Measurements from ENCODE around the gene PRR5. TPM values are rescaled to one million over a fixed set of nuclear protein-coding genes. Genes with fewer than 3 reads are reported as not detected.

The PRR5 gene
- total RNA-seq, 2 experiments from 2014 or later = 29.0 to 31.6 TPM

- no peaks in the 10 kb centered on the region for H3K27me3 ChIP-seq (ENCODE audit: control insufficient read depth in 1 of 2, insufficient read depth in 2 of 2, low read length in 2 of 2)
- POLR2A ChIA-PET = no interaction called here
- Mint-ChIP-seq H3K27me3 (peaks cover 9% of the 10 kb centered on the region), H3K27ac (no peak overlapping the region), H3K36me3 (ENCODE audit: low read depth) (no peaks in the 10 kb centered on the region), H3K9me3 (peaks cover 6% of the 10 kb centered on the region), H3K4me3 (no peak overlapping the region), H3K4me1 (ENCODE audit: low read depth) (no peaks in the 10 kb centered on the region)
- H3K9me3 ChIP-seq (ENCODE audit: control insufficient read depth in 1 of 2, insufficient read depth in 1 of 2, low read length in 2 of 2) = peaks cover 13 to 19% of the 10 kb centered on the region in 2 experiments
- TF ChIP-seq CTCF (IDR thresholded peaks at IDR 0.05) = no peak
- intact Hi-C loops (cut with DNase I, micrococcal nuclease) = no loop called here
- H3K27ac ChIP-seq (ENCODE audit: low read depth in 1 of 2, low read length in 2 of 2) = no peak overlapping the region
- H3K36me3 ChIP-seq (ENCODE audit: insufficient read depth, low read length) = no peaks in the 10 kb centered on the region
- DNase-seq = no peak
- no peak overlapping the region for H3K4me3 ChIP-seq (ENCODE audit: low read length)
- H3K4me1 ChIP-seq (ENCODE audit: insufficient read depth, low read length) = no peaks in the 10 kb centered on the region
- CTCF ChIA-PET = no interaction called here
- no peak for ATAC-seq (ENCODE audit: poor library complexity)
Observed at GRCh38 chr22:44777364-44777755, 75.4 kb downstream of the PRR5 start.

GRCh38 chr22:44780876-44781449 is 79.0 kb downstream of the PRR5 start:
- Histone ChIP-seq H3K27me3 (ENCODE audit: control insufficient read depth in 1 of 2, insufficient read depth in 2 of 2, low read length in 2 of 2) (peaks cover 0 to 4% of the 10 kb centered on the region in 2 experiments), H3K9me3 (ENCODE audit: control insufficient read depth in 1 of 2, insufficient read depth in 1 of 2, low read length in 2 of 2) (no peaks in the 10 kb centered on the region), H3K36me3 (ENCODE audit: insufficient read depth, low read length) (no peaks in the 10 kb centered on the region), H3K27ac (ENCODE audit: low read depth in 1 of 2, low read length in 2 of 2) (no peak overlapping the region), H3K4me1 (ENCODE audit: insufficient read depth, low read length) (no peaks in the 10 kb centered on the region), H3K4me3 (ENCODE audit: low read length) (no peak overlapping the region)
- Mint-ChIP-seq H3K27me3 (peaks cover 25% of the 10 kb centered on the region), H3K27ac (no peak overlapping the region), H3K4me3 (no peak overlapping the region), H3K36me3 (ENCODE audit: low read depth) (no peaks in the 10 kb centered on the region), H3K9me3 (no peaks in the 10 kb centered on the region), H3K4me1 (ENCODE audit: low read depth) (no peaks in the 10 kb centered on the region)
- no peak for DNase-seq
- ChIA-PET CTCF (no interaction called here), POLR2A (no interaction called here)
- no peak for TF ChIP-seq CTCF (IDR thresholded peaks at IDR 0.05)
- intact Hi-C loops (cut with DNase I, micrococcal nuclease) = no loop called here
- ATAC-seq (ENCODE audit: poor library complexity) = no peak

GRCh38 chr22:44782363-44782963 is 80.5 kb downstream of the PRR5 start:
- no peak overlapping the region for H3K27ac ChIP-seq (ENCODE audit: low read depth in 1 of 2, low read length in 2 of 2)
- Mint-ChIP-seq H3K27ac (no peak overlapping the region), H3K27me3 (peaks cover 25% of the 10 kb centered on the region), H3K4me3 (no peak overlapping the region), H3K4me1 (ENCODE audit: low read depth) (no peaks in the 10 kb centered on the region), H3K9me3 (no peaks in the 10 kb centered on the region), H3K36me3 (ENCODE audit: low read depth) (no peaks in the 10 kb centered on the region)
- no peaks in the 10 kb centered on the region for H3K9me3 ChIP-seq (ENCODE audit: control insufficient read depth in 1 of 2, insufficient read depth in 1 of 2, low read length in 2 of 2)
- no peak overlapping the region for H3K4me3 ChIP-seq (ENCODE audit: low read length)
- no peak for TF ChIP-seq CTCF (IDR thresholded peaks at IDR 0.05)
- intact Hi-C loops (cut with DNase I, micrococcal nuclease) = no loop called here
- DNase-seq = no peak
- H3K4me1 ChIP-seq (ENCODE audit: insufficient read depth, low read length) = no peaks in the 10 kb centered on the region
- H3K27me3 ChIP-seq (ENCODE audit: control insufficient read depth in 1 of 2, insufficient read depth in 2 of 2, low read length in 2 of 2) = peaks cover 0 to 4% of the 10 kb centered on the region in 2 experiments
- POLR2A ChIA-PET = no interaction called here
- CTCF ChIA-PET = no interaction called here
- ATAC-seq (ENCODE audit: poor library complexity) = no peak
- no peaks in the 10 kb centered on the region for H3K36me3 ChIP-seq (ENCODE audit: insufficient read depth, low read length)

Data from CD4-positive, alpha-beta T cell (primary cell).